WERI-Rb-1 (cell line): ENCODE results near the gene SLC18B1.

Experiments
- DNase-seq: peaks from one replicate; pipeline ENCODE4 v3.0.0-alpha.2; 2020
- H3K27ac ChIP-seq: fragments of 250-450 bp; sonication (Bioruptor Pico); 2 replicates; pipeline ENCODE4 v1.5.1; 2020; ENCODE audit warnings: mild to moderate bottlenecking, moderate library complexity
- H3K27me3 ChIP-seq: fragments of 250-450 bp; sonication (Bioruptor Pico); 2 replicates; pipeline ENCODE4 v1.5.1; 2021; ENCODE audit warnings: mild to moderate bottlenecking, low read depth, moderate library complexity; ENCODE audit not compliant: insufficient read depth, severe bottlenecking
- H3K36me3 ChIP-seq: fragments of 250-450 bp; sonication (Bioruptor Pico); 2 replicates; pipeline ENCODE4 v1.5.1; 2020; ENCODE audit warnings: mild to moderate bottlenecking, moderate library complexity
- H3K4me3 ChIP-seq: 2 replicates; pipeline ENCODE4 v1.5.1; 2011; ENCODE audit warnings: low read depth, mild to moderate bottlenecking, control low read depth, low read length
- H3K9me3 ChIP-seq: fragments of 250-450 bp; sonication (Bioruptor Pico); 2 replicates; pipeline ENCODE4 v1.5.1; 2021; ENCODE audit warnings: mild to moderate bottlenecking, moderate library complexity; ENCODE audit not compliant: severe bottlenecking
- CTCF ChIP-seq: IDR thresholded peaks from 2 replicates; pipeline ENCODE4 v1.5.1; 2011; ENCODE audit warnings: low read depth, mild to moderate bottlenecking, control low read depth, inconsistent platforms, low read length

SLC18B1 gene

GRCh38 chr6:132768051-132768517 is 30.4 kb downstream of the SLC18B1 start:
- TF ChIP-seq CTCF = peak; percentile 32; the same call in 1 of the 2 replicates
- H3K27me3 ChIP-seq = peaks cover 35% of the 10 kb centered on the region
- H3K9me3 ChIP-seq = no peaks in the 10 kb centered on the region
- peak; percentile 14 for DNase-seq
- H3K4me3 ChIP-seq = no peak overlapping the region
- H3K36me3 ChIP-seq = no peaks in the 10 kb centered on the region
- no peak overlapping the region for H3K27ac ChIP-seq

GRCh38 chr6:132765560-132765959 is 32.9 kb downstream of the SLC18B1 start:
- no peaks in the 10 kb centered on the region for H3K36me3 ChIP-seq
- H3K27me3 ChIP-seq = peaks cover 57% of the 10 kb centered on the region
- TF ChIP-seq CTCF = no peak
- DNase-seq = no peak
- H3K9me3 ChIP-seq = no peaks in the 10 kb centered on the region
- no peak overlapping the region for H3K4me3 ChIP-seq
- no peak overlapping the region for H3K27ac ChIP-seq

GRCh38 chr6:132764370-132764769 is 34.1 kb downstream of the SLC18B1 start:
- Histone ChIP-seq H3K27ac (no peak overlapping the region), H3K36me3 (no peaks in the 10 kb centered on the region), H3K9me3 (no peaks in the 10 kb centered on the region), H3K4me3 (no peak overlapping the region), H3K27me3 (peaks cover 69% of the 10 kb centered on the region)
- no peak for TF ChIP-seq CTCF
- DNase-seq = no peak

GRCh38 chr6:132763269-132763668 is 35.2 kb downstream of the SLC18B1 start:
- H3K27ac ChIP-seq = no peak overlapping the region
- H3K4me3 ChIP-seq = no peak overlapping the region
- H3K9me3 ChIP-seq = no peaks in the 10 kb centered on the region
- H3K27me3 ChIP-seq = peaks cover 71% of the 10 kb centered on the region
- no peak for TF ChIP-seq CTCF
- DNase-seq = no peak
- no peaks in the 10 kb centered on the region for H3K36me3 ChIP-seq

- no peak overlapping the region for H3K4me3 ChIP-seq
- no peak for TF ChIP-seq CTCF
- no peaks in the 10 kb centered on the region for H3K9me3 ChIP-seq
- peaks cover 88% of the 10 kb centered on the region for H3K27me3 ChIP-seq
- no peak for DNase-seq
- H3K36me3 ChIP-seq = no peaks in the 10 kb centered on the region
- no peak overlapping the region for H3K27ac ChIP-seq
Observed at GRCh38 chr6:132760256-132760655, 38.2 kb downstream of the SLC18B1 start.

- no peak for TF ChIP-seq CTCF
- Histone ChIP-seq H3K36me3 (no peaks in the 10 kb centered on the region), H3K9me3 (no peaks in the 10 kb centered on the region), H3K27ac (no peak overlapping the region), H3K27me3 (peaks cover 85% of the 10 kb centered on the region), H3K4me3 (no peak overlapping the region)
- DNase-seq = no peak
Observed at GRCh38 chr6:132758689-132759088, 39.7 kb downstream of the SLC18B1 start.
